SK-N-SH (cell line): Measurements from ENCODE around the gene ADAM33.

Source experiments
- FOXM1 ChIP-seq: IDR thresholded peaks from 2 replicates; pipeline ENCODE4 v1.4.0; 2012; ENCODE audit warnings: low read depth, mild to moderate bottlenecking
- TAF1 ChIP-seq: IDR thresholded peaks from 2 replicates; pipeline ENCODE4 v1.6.1; 2012; ENCODE audit warnings: low read depth, mild to moderate bottlenecking, low read length, moderate library complexity, borderline replicate concordance
- TF ChIP-seq, protein P1 (sequence below): fragments of 200-600 bp; sonication (generic); IDR thresholded peaks from 2 replicates; pipeline ENCODE4 v1.6.1; 2017; ENCODE audit warnings: antibody characterized with exemption, mild to moderate bottlenecking, moderate library complexity

DNA sequence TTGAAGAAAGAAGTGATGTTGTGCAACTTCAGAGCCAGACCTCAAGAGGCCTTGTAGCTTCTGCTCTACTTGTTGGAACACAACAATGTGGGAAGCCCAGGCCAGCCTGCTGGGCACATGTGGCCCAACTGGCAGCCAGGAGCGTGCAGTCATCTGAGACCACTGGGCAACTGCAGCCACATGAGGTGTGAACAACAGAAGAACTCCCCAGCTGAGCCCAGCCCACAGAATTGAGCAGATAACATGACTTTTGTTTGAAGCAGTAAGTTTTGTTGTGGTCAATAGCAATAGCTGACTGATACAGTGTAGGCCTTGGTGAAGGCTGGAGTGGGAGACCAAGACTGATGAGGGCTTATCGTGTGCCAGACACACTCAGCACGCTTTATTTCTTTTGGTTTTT is 8.6 kb upstream of the ADAM33 start:
- TF ChIP-seq, protein P1, sequence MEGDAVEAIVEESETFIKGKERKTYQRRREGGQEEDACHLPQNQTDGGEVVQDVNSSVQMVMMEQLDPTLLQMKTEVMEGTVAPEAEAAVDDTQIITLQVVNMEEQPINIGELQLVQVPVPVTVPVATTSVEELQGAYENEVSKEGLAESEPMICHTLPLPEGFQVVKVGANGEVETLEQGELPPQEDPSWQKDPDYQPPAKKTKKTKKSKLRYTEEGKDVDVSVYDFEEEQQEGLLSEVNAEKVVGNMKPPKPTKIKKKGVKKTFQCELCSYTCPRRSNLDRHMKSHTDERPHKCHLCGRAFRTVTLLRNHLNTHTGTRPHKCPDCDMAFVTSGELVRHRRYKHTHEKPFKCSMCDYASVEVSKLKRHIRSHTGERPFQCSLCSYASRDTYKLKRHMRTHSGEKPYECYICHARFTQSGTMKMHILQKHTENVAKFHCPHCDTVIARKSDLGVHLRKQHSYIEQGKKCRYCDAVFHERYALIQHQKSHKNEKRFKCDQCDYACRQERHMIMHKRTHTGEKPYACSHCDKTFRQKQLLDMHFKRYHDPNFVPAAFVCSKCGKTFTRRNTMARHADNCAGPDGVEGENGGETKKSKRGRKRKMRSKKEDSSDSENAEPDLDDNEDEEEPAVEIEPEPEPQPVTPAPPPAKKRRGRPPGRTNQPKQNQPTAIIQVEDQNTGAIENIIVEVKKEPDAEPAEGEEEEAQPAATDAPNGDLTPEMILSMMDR: no peak
- no peak for TF ChIP-seq FOXM1
- TF ChIP-seq TAF1: no peak
